HG02840 (cell line): ENCODE results near the gene DGLUCY.
"Not testable (repeated sequence)": the region's sequence is repeated elsewhere in the genome, so short reads cannot be mapped to it uniquely, and the experiment has no call there.

Experiments
- ATAC-seq: cut with Tn5 transposase; IDR thresholded peaks from one replicate; pipeline ENCODE4 v1.9.1; 2021; ENCODE audit warnings: mild to moderate bottlenecking, moderate library complexity, moderate number of reproducible peaks; ENCODE audit not compliant: unreplicated experiment, low FRiP score

Gene DGLUCY

DNA sequence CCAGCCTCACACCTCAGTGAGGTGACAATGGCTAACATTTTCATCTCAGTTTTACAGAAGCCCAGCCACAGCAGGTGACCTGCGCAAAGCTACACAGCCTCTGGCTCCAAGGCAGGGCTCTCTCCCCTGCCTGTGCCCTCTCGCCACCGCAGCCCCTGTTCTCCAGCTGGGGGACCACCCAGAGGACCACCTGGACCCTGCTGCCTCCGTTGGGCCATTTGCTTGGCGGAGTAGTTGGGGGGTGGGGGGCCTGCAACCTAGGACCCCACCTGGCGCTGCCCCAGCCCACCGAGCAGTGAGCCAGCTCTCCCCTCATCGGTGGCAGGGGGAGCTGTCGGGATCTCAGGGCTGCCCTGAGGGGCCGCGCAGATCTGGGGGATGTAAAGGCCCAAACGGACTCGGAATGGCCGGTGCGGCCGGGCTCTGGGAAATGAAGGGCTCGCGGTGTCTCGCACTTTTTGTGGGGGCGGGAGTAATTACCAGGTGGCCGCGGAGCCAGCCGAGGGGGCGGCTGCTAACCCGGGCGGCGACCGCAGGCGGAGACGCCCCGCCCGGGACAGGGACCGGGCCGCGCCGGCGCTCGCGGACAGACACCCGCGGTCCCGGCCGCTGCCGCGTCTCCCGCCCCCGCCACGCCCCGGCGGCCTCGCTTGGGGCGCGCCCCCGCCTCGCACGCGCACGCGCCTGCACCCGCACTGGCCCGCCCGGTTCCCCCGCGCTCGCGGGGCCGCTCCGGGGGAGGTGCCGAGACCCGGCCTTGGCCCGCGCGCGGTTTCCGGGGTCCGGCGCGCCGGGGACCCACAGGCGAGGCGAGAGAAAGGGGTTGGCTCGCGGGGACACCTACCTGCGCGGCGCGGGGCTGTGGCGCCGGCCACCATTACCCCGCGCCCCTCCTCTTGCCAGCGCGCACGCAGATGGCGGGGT is 139.3 kb downstream of the DGLUCY start:
- ATAC-seq = no peak

DNA sequence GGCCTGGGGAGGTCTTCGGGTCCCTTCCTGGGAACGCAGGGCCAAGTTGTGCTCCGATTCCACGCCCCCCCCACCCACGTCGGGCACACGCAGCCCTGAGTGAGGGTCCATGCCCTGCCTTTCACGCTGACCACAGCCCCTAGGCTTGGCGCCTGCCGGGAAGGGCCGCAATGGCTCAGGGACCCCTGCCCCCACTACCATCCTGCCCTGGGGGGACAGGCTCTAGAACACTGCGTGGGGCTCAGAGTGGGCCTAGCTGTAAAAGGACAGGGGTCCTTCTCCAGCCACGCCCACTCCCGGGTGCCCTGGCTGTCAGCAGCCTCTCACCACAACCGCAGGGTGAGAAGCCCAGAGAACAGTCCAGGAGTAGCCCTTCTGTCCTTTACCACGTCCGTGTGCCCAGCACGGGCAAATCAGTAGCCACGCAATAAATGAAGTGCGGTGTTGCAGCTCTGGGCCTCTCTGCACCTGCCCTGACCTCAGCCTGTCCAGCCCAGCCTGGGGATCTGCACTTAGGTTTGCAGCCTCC is 140.0 kb downstream of the DGLUCY start:
- ATAC-seq = no peak

DNA sequence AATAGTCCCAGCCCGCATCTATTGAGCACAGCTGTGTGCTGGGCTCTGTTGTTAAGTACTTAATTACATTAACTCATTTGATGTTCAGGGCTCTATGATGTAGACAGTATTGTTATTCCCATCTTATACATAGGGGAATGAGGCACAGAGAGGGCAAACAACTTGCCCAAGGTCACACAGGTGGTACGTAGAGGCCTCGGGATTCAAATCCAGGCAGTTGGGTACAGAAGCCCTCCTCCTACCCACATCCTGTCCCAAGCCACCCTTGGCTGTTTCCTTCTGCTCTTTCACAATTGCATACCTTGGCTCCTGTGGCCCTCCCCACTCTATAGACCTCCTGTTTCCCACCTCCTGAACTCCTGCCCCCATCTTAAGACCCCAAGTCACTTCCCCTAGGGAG is 140.6 kb downstream of the DGLUCY start:
- ATAC-seq = no peak

DNA sequence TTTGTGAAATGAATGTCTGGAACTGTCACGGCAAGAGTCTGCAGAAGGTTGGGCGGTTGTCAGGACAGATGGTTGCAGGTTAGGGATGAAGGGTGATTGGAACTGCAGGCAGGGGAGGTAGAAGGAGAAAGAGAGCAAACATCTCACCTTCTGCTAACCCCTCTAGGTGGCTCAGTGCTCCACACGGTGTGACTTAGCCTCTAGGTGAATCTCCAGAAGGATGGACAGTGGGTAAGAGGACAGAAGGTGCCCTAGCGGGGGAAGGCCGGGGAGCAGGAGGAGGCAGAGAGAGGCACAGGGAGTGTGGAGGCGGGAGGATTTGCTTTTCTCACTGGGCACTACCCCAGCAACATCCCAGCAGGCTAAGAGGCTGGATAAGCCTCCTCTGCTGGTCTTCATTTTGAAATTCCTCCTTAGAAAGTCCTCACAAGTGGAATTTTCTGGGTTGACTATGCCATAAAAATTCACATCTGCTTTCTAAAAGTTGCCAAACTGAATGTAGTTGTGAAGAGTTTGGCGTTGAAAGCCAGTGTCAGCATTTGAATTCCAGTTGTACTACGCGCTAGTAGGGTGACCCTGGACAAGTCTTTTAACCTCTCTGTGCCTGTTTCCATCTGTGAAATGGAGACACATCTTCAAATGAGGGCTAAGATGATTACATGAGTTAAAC is 141.3 kb downstream of the DGLUCY start:
- no peak for ATAC-seq

DNA sequence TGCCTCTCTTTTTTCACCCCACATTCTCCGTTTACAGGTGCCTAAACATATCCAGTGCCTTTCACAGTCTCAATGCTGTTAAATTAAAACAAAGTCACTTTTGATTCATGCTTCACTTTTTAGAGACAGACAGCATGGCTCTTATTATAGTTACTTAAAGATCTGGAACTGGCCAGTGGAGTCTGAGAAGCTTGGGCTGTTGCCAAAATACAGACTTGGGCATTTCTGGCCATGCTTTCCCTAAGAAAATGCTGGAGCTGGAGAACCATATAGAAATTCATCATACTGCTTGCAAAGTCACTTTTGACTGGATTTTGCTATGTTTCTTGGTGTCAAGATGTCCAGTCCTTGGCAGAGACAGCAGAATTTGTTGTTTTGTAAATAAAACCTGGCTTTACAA is 142.8 kb downstream of the DGLUCY start:
- no peak for ATAC-seq

DNA sequence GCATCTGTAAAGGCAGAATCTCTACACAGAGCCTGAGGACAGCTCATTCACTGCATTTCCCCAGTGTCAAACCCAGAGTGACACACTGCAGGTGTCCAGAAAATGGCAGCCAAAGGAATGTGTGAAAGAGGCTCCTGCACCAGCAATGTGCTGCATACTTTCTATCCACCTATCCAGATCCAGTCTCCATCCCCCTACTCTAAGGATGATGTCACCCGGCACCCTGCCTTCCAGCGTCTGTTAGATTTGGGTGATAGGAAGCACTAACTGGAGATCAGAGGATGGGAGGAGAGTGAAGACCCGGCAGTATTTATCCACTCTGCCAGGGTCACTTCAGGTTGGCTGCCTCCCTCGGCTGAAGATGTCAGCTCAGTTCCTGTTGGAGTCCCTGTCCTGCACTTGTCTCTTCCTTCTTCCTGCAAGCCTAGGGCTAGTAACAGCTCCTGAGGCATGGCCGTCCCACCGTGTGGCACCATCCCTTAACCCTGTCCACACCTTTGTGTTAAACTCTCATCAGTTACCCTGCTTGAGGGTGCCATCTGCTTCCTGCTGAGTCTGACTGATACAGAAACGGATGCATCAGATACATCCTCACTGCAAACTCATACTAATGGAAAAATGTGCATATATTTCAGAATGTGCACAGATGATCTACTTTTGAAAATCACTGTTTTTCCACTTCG is 143.6 kb downstream of the DGLUCY start:
- no peak for ATAC-seq

DNA sequence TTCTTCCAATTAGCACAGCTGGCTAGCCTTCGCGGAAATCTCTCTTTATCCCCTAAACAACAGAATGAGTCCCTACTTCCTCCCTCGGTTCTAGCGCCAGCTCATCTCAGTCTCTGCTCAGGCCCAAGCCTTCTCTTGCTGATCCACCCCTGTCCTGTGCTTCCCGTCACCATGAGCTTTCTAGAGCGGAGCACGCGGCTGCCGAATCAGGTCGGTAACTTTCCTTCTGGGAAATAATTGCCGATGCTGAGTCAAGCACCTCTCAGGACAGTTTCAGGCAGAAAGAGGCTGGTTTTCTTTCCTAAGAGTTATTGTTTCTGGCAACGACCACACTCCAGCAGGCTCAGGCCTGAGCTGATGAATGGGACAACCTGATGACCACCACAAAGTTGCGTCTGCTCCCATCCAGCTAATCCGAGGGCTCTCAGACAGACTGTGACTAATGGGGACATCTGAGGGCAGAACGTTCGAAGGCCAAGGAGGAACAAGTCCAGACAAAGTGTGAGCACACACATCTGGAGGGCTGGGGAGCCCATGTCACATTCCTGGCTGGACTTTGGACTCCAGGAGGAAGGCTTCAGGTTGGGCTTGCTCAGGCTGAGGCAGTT is 144.2 kb downstream of the DGLUCY start:
- ATAC-seq = no peak

DNA sequence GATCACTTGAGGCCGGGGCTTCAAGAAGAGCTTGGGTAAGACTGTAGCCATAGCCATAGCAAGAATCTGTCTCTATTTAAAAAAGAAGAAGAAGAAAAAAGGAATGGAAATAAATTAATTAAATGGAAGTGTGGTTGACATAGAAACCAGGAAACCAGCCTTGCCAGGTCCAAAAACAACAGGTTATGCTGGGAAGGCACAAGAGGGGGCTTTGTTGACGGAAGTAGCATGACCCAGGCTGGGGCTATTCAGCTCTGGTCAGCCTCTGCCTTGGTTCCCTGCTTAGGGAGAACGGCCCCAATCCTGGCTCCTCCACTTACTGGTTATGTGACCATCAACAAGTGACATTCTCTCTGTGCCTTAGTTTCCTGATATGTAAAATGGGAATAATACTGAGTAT is 145.0 kb downstream of the DGLUCY start:
- ATAC-seq = no peak

DNA sequence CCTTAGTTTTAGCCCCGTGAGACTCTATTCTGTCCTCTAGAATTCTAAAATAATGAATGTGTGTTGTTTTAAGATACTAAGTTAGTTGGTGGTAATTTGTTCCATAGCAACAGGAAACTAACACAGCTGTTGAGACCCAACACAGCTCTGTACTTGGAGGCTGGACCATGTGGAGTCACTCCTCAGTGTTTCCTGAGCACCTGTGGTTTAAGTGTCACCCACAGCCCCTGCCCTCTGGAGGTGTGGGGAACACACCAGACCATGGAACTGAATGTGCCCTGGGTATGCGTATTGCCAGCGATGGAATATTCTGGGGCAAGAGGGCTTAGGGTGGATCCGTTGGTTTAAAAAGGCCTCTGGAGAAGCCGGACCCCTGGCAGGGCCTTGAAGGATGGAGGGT is 147.2 kb downstream of the DGLUCY start:
- ATAC-seq = no peak

DNA sequence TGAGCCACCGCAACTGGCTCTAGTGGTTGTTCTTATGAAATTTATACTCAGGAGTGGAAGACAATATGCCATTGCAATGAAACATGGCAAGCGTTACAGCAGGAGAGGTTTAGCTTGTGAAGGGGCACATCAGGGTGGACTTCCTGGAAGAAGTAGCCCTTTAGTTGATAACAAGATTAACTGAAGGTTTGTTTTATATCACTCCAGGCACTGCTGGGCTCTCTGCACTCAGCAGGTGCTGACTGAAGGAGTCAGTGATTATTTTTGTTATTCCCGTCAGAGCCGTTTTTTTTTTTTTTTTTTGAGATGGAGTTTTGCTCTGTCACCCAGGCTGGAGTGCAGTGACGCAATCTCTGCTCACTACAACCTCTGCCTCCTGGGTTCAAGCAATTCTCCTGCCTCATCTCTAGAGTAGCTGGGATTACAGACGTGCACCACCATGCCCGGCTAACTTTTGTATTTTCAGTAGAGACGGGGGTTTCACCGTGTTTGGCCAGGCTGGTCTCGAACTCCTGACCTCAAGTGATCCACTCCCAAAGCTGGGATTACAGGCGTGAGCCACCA is 148.2 kb downstream of the DGLUCY start:
- no peak for ATAC-seq

DNA sequence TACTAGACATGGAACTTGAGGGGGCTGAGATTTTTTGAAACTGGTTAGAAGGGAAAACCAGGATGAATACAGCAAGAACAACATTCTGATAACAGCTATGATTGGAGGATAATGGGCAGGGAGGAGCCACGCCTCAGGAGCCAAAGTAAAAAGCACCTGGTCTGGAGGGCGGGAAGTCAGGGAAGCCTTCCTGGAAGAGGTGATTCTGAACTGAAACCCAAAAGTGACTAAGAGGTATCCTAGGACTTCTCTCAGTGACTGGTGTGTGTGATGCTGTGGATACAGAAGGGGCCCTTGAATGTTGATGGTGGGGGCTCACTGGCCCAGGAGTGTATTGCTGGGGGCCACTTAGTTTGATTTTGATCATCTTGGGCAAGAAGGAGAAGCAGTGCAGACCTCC is 149.5 kb downstream of the DGLUCY start:
- no peak for ATAC-seq

DNA sequence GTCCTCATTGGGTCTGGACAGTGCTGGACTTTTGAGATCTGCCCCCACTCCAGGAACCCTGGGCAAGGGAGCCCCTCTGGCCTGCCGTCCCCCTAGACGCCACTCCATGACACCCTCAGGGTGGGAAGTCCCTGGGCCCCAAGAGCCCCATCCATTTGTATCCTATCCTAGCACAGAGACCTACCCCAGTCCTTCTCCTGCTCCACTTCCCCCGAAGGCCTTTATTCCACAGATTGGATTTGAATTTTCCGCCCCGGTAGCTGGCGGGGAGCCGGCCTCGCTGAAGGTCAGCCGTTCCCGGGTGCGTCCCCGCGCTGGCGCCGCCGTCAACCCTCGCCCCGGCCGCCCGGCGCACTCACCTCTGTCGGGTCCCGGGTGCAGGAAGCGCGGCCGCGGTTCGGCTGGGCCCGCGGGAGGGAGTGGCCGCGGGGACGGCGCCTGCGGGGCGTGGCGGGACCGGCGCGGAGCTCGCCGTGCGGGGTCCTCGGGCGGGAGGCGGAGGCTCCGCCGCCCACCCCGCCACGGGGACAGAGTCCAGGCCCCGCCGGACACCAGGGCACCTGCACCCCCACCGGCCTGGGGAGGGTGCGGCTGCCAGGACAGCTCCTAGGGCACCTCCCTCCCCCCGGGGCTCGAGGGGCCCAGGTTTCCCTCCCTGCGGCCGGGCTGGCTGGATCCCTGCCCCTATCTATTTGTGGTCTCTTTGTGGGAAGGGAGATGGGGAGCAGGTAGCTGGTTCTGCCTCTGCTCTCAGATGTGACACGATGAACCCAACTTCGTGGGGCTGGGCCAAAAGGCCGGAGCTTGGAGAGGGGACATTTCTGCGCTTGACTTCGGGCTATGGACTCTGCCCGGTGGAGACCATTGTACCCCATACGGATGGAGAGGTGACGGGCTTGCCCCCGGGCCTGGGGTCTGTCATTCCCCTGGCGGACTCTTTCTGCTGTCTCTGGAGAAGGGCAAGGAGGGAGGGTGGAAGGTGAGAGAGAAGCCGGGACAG is 150.6 kb downstream of the DGLUCY start:
- ATAC-seq = no peak

DNA sequence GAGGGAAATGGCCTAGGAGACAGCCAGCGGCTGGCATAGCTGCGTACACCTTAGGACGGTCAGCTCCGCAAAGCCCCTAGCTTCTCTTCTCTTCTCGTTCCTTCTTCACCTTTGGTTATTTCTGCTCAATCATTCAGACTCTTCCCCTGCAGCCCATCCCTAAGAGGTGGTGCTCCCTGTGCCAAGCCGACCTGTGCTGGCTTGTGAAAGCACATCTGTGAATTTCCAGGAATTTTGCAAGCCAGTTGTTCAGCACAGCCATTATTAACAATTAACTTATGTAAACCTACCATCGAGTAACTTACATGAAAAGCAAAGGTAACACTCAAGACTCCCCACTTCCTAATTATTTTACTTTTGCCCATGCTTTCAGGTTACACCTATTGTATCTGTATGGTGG is 151.5 kb downstream of the DGLUCY start:
- no peak for ATAC-seq

DNA sequence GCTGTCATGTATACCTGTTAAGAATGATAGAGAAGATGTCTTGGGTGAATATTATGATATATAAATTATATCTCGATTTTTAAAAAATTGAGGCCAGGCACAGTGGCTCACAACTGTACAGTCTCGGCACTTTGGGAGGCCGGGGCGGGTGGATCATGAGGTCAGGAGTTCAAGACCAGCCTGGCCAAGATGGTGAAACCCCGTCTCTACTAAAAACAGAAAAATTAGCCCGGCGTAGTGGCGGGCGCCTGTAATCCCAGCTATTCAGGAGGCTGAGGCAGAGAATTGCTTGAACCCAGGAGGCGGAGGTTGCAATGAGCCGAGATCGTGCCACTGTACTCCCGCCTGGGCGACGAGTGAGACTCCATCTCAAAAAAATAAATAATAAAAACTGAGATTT is 152.4 kb downstream of the DGLUCY start:
- ATAC-seq = not testable (repeated sequence)

DNA sequence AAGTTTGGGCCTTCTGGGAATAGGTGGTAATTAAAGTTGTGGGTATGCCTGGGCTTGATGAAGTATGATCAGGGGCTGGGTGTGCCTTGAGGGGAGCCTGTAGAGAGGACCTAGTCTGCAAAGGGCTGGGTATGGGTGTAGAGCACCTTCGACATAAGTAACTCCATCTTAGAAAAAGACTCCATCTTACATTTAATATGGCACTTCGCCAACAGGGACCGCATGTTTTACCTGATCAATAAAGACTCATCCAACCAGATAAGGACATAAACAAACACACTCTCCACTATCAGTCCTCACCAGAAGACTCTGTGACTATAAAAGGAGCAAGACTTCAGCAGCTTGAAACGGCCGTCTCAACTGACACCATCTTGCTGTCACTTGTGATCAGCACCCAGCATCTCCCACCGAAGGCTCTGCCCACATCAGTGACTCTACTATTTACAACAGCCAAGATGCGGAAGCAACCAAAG is 154.1 kb downstream of the DGLUCY start:
- ATAC-seq = no peak

DNA sequence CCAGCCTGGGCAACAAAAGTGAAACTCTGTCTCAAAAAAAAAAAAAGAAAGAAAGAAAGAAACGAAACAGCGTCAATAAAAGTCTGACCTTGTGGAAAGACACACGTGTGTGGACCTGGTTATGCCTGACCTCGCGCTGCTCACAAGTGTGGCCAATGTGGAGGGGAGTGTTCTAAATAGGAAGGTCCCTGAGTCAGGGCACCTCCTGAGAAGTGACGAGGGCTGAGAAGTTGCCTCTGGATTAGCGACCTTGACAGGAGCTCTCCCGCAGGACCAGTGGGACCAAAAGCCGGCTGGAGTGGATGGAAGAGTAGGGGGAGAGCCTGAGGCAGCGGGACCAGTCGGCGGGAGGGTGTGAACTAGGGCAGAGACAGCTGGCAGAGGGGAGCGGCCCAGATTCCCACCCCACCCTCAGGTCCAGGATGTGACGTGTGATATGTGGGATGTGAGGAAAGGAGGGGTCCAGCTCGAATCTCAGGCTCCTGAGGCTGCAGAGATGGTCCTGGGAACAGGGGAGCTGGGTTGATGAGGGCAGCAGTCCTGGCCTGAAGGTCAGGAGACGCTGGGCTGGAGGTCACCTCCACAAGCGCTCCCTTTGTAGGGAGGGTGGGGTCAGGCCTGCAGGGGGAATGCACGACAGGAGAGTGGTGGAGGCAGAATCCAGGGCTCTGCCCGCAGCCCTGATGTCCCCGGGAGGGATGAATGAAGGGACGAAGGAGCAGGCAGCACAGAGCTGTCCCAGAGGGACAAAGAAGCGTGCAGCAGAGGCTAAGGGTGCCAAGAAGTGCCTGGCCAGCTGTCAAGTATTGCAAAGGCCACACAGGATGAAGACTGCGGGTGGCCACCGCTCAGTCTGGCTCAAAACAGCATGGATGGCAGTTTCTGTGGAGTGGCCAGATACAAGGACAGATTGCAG is 155.5 kb downstream of the DGLUCY start:
- ATAC-seq = no peak

DNA sequence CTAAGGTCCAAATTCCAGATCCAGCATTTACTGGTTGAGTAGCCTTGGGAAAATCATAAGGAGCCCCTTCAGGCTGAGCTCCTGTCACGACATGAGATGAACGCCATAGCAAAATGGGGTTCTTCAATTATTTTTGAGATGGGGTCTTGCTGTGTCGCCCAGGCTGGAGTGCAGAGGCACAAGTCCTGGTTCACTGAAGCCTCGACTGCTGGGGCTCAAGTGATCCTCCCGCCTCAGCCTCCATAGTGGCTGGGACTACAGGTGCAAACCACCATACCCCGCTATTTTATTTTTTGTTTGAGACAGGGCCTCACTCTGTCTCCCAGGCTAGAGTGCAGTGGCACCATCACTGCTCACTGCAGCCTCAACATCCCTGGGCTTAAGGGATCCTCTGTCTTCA is 156.3 kb downstream of the DGLUCY start:
- no peak for ATAC-seq

DNA sequence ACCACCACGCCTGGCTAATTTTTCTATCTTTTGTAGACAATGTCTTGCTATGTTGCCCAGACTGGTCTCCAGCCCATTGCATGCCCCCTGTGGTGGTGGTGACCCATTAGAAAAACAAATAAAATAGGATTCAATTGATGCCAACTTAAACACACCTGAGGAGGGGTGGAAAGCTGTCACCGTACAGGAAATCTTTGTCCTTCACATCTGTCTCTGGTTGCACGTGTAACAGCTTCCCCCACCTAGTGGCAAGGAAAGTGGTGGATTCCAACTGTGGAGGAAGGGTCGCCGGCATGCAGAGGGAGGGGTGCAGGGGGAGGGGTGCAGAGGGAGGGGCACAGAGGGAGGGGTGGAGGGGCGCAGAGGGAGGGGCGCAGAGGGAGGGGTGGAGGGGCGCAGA is 156.7 kb downstream of the DGLUCY start:
- no peak for ATAC-seq
